Stimulated activated CD4-positive, alpha-beta T cell treated with anti-CD3 and anti-CD28 coated beads, TNF-alpha, amount 100 ng/mL, for 24 hours (primary cell): ENCODE measurements around the gene DDI2.
"Not testable (repeated sequence)": the region's sequence is repeated elsewhere in the genome, so short reads cannot be mapped to it uniquely, and the experiment has no call there.

Experiments used
- DNase-seq, 3 experiments: peaks; one replicate each; pipeline ENCODE4 v3.0.0-alpha.2; 2020; ENCODE audit warnings: low read depth in 3 of 3

Gene DDI2

GRCh38 chr1:15636436-15636835 is 19.2 kb downstream of the DDI2 start:
- DNase-seq = no peak

- no peak for DNase-seq
These were observed 20.6 kb downstream of the DDI2 start for GRCh38 chr1:15637826-15638225.

GRCh38 chr1:15639262-15639661 is 22.0 kb downstream of the DDI2 start:
- no peak for DNase-seq

- DNase-seq = no peak
These were observed 22.7 kb downstream of the DDI2 start for GRCh38 chr1:15639931-15640330.

- DNase-seq = no peak
These were observed 23.4 kb downstream of the DDI2 start for GRCh38 chr1:15640667-15641066.

- DNase-seq = no peak
These were observed 32.7 kb downstream of the DDI2 start for GRCh38 chr1:15649937-15650336.

GRCh38 chr1:15650433-15650832 is 33.2 kb downstream of the DDI2 start:
- DNase-seq = no peak

- DNase-seq = not testable (repeated sequence)
These were observed 34.9 kb downstream of the DDI2 start for GRCh38 chr1:15652130-15652529.

GRCh38 chr1:15654091-15654690 is 36.9 kb downstream of the DDI2 start:
- no peak for DNase-seq

GRCh38 chr1:15656464-15656863 is 39.2 kb downstream of the DDI2 start:
- no peak for DNase-seq

- no peak for DNase-seq
These were observed 39.8 kb downstream of the DDI2 start for GRCh38 chr1:15657021-15657420.

- no peak for DNase-seq
These were observed 42.9 kb downstream of the DDI2 start for GRCh38 chr1:15660151-15660550.

GRCh38 chr1:15662477-15662876 is 45.2 kb downstream of the DDI2 start:
- no peak for DNase-seq

GRCh38 chr1:15663925-15664324 is 46.7 kb downstream of the DDI2 start:
- no peak for DNase-seq

- no peak for DNase-seq
These were observed 50.1 kb downstream of the DDI2 start for GRCh38 chr1:15667362-15667761.

- DNase-seq = no peak
These were observed 51.0 kb downstream of the DDI2 start for GRCh38 chr1:15668089-15668754.

GRCh38 chr1:15669074-15669473 is 51.8 kb downstream of the DDI2 start:
- no peak for DNase-seq

GRCh38 chr1:15669864-15670263 is 52.6 kb downstream of the DDI2 start:
- no peak for DNase-seq

- DNase-seq = no peak
These were observed 54.2 kb downstream of the DDI2 start for GRCh38 chr1:15671430-15671829.

- DNase-seq = no peak
These were observed 57.3 kb downstream of the DDI2 start for GRCh38 chr1:15674386-15675159.

GRCh38 chr1:15676010-15676409 is 58.8 kb downstream of the DDI2 start:
- DNase-seq = no peak

- DNase-seq = no peak
These were observed 59.7 kb downstream of the DDI2 start for GRCh38 chr1:15676688-15677661.
